ENCODE results near the gene MAGOH.
A peak's percentile ranks its signal among the peaks of the same experiment; 100 is the strongest.

The MAGOH gene

GRCh38 chr1:53270107-53270506 is 31.8 kb upstream of the MAGOH start:
- DNase-seq, result no peak

GRCh38 chr1:53267761-53268160 is 29.4 kb upstream of the MAGOH start:
- DNase-seq, result no peak

- DNase-seq, result peak; percentile 9
Observed at GRCh38 chr1:53266038-53266437, 27.7 kb upstream of the MAGOH start.

- DNase-seq, result no peak
Observed at GRCh38 chr1:53265581-53265980, 27.3 kb upstream of the MAGOH start.

DNA sequence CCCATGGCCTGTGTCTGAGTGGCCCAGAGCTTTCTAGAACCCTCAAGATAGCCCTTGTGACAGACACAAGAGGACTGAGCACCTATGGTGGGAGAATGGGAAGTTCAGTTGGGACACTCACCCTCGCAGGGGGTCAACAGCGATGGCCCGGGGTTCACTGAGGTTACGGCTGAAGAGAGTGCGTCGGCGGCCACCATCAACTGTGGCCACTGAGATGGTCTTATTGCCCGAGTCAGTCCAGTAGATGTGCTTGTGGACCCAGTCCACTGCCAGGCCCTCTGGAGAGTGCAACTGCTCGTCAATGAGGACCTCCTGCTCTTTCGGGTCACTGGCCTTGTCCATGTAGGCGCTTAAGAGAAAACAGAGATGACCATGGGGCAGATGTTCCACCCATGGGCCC is 25.7 kb upstream of the MAGOH start:
- DNase-seq, result no peak

- no peak for DNase-seq
Observed at GRCh38 chr1:53262000-53262399, 23.7 kb upstream of the MAGOH start.

GRCh38 chr1:53260631-53261247 is 22.4 kb upstream of the MAGOH start:
- DNase-seq, result no peak

- no peak for DNase-seq
Observed at GRCh38 chr1:53259932-53260331, 21.6 kb upstream of the MAGOH start.

DNA sequence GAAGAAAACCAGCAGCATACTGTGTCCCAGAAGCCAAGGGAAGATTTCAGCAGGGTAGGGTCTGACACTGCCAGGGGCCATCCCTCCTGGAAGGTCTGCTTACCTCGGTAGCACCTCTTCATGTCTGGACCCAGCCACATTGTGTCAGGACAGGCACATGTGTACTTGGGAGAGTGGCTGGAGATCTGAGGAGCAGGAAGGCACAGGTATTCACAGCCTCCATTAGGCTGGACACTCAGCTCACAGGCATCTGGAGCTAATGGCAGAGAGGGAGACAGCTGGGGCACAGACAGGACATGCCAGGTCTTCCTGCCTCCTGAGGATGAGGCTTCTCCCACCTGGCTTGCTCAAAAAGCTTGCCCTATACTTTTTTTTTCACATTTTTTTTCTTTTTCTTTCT is 19.9 kb upstream of the MAGOH start:
- no peak for DNase-seq

DNA sequence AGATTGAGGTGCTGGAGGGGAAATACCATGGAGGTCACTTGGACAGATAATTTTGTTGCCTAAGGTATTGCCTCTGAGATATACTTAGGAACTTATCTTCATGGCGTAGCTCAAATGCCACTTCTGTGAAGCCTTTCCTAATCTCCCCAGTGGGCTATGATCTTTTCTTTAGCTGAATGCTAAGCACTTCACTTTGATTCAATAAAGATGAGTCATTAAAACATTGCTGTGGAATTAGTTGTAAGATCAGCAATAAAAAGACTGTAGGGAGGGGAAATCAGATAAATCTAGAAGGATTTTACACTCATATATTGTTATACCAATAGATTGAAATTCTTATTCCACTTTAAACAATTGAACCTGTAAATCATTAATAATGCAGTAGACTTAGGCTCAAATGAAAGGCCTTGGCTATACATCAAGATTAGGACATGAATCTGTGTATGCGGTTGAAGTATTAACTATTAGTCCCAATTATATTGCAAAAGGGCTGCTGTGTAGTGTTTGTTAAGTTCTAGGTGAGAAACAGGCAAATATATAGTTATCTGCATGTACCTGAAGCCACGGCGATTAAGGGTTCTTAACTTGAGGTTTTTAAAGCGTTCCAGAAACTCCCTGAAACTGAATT is 19.2 kb upstream of the MAGOH start:
- no peak for DNase-seq

DNA sequence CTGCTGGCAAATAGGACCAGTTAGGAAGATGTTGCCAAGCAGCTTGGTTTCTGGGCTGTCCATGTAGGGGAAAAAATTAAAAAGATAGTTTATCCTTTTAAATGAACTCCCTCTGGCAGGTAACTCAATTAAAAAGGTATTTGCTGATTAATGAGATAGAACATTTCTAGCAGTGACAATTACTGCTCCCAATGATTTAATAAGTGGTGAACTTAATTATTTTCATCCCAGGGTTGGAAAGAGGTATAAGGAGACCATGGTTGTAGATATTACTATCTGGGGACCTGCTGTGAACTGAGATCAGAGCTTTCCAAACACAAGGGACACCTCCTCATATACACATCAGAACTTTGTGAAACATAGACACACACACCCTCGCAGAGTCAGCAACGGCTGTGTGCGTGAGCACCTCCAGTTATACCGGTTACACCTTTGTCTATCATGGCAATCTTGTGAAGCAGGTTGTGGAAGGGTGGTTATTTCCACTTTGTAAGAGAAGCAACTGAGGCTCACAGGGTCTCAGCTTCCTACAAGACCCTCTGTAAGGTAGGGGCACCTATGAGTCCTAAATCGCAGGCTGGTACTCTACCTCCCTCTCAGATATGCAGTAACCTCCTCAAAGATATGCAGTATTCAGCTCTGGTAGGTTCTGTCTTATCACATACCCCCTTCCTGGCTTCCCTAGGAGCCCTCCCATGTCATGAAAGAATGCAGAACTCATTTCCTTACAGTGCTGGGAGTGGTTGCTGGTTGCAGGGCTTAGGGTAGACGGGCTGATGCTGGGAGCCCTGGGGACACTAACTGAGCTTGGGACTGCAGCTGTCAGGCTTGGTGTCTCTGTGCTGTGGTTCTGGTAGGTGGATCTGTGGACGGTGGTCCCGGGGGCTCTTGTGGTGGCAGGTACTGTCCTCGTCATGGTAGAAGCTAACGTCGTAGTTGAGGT is 18.5 kb upstream of the MAGOH start:
- no peak for DNase-seq

DNA sequence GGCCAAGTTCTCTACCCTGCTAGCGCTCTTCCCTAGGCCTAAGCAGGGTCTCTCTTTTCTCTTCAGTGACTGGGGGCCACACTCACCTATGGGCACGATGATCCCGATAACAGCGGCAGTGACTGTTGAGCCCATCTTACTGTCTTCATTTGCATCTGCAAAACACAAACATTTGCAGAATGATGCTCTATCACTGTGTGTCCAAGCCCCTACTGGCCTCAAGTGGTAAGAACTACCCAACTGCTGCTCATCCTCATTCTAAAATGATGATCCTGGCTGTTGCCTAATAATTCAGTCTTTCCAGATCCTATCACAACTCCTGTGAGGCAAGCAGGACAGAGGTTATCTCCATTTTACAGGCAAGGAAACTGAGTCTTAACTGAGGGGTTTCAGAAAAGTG is 16.7 kb upstream of the MAGOH start:
- no peak for DNase-seq

GRCh38 chr1:53254011-53254640 is 15.8 kb upstream of the MAGOH start:
- no peak for DNase-seq

DNA sequence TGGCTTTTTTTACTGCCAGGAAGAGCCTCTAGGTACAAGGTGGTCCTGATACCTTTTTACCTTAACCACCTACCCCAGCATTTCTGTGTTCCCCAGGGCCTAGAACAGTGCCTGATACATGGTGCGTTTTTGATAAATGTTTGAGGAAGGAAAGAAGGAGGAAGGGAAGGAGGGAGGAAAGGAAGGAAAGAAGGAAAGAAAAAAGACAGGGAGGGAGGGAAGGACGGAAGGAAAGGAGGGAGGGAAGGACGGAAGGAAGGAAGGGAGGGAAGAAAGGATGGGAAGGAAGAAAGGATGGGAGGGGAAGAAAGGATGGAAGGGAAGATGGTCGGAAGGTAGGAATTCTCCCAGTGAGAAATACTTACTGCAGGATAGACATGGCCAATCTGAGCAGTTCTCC is 12.0 kb upstream of the MAGOH start:
- no peak for DNase-seq

DNA sequence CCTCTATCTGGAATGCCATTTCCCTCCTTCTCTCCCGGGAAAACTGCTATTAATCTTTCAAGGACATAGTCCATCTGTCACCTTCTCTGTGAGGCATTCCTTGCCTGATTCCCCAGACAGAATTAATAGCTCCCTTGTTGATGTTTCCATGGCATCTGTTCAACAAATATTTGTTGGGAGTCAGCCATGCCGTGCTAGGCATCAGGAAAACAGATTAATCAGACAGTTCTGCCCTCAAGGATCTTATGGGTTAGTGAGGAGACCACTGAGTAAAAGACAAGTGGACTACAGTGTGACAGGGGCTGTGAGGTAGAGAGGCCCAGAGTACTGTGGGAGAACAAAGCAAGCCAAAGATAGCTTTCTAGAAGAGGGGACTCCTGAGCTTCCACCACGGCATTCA is 11.4 kb upstream of the MAGOH start:
- DNase-seq, result peak; percentile 30

DNA sequence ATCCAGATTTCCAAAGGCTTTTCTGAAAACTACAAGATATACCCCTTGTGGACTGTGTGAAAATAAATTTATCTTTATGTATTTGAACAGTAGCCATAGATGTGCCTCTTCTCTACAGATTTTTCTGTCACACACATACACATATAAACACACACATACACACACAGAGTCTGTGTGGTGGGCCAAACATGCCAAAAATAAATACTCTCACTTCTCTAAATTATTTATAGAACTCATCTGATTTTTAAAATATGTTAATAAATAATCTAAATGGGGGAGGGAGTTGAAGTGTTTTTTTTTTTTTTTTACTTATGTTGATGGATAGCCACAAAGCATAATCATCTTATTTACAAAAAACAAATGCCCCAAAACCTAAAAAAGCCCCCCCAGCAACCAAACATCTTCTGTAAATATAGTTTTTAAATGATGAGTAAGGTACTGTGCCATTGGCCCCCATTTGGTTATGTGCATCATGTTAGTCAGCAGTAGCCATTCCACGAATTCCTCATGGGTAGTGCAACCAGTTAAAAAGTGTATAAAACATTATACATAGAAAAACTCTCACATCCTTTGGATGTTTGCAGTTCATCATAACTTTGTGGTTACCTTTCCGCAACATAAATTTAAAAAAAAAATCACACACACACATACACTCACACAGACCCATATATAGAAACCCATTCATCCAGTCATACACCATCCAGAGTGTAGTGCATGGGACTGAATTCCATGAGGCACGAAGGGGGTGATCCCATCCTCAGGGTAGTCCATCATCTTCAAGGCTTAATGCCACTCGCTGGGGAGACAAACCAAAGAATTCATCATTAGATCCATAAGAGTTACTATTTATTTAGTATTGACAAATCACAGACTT is 8.2 kb upstream of the MAGOH start:
- no peak for DNase-seq

DNA sequence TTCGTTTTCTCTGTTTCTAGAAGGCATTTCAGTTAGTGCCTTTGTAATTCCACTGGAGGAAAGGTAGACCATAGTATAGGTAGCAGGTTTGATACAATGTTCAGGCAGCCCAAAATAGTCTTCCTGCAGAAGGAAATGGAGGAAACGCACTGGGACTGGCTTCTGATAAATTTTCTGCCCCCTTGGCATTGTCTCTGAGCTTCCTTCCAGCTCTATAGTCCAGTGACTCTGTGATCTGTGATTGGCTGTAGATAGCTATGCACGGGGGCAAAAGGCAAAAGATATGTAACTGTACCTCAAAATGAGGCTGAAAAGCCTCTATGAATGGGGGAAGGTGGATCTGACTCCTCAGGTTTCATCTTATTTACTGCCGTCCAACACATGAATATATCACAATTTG is 5.8 kb upstream of the MAGOH start:
- no peak for DNase-seq

DNA sequence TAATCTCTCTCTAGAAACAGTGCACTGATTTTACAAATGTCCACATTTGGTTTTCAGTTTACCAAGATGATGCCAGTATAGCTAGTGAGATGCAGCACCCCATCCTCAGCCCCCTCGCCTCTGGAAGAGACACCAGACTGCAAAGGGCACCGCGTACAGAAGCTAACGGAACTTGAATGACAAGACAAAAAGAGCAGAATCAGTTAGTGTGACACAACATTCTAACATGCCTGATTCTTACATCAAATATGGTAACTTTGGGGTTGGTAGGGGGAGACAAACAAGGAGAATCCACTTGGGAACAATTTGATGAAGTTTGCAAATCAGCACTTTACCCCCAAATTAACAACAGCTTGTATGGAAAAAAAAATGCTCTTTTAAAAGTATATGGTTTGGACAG is 4.1 kb upstream of the MAGOH start:
- DNase-seq, result no peak

GRCh38 chr1:53241828-53242227 is 3.5 kb upstream of the MAGOH start:
- DNase-seq, result no peak

- no peak for DNase-seq
Observed at GRCh38 chr1:53237638-53238037, 680 bp downstream of the MAGOH start.

DNA sequence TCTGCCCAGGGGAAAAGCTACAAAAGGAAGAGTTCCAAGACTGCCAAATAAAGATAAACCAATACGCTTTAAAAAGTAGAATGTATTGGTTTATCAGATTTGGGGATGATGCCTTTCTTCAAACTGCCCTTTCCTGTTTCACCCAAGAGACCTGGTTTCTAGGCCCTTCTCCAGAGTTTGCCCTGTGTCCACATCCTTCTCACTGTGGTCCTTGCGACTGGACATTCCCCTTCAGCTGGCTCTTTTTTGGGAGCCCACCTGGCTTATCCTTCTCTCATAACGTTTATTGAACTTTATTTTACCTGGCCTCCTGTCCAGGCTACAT is 17.4 kb downstream of the MAGOH start:
- DNase-seq, result no peak

- peak; percentile 94 for DNase-seq
Observed at GRCh38 chr1:53220171-53220961, 18.0 kb downstream of the MAGOH start, which contains the start of gene CZIB. Gene CZIB, minus strand, starts transcription at chr1:53220634. Its CDS starts 59 bp downstream, at chr1:53220575.

Data from NCI-H2227 treated with DMSO at 0.1 percent for 48 hours (cell line).